Activated CD8-positive, alpha-beta memory T cell treated with anti-CD3 and anti-CD28 coated beads for 36 hours (primary cell): Measurements from ENCODE around the gene PSMD10. TPM values are rescaled to one million over a fixed set of nuclear protein-coding genes. Genes with fewer than 3 reads are reported as not detected.

Source experiments
- CTCF ChIA-PET: fragments of 350-600 bp; sonication (Branson Sonifier 250); formaldehyde crosslinking; loops from one replicate; lab custom pipeline; 2021; ENCODE audit warnings: antibody characterized with exemption; lab: Charles Lee
- POLR2A ChIA-PET: fragments of 350-600 bp; sonication (Branson Sonifier 250); formaldehyde crosslinking; loops from one replicate; lab custom pipeline; 2021; ENCODE audit warnings: antibody characterized with exemption; lab: Charles Lee
- total RNA-seq, 2 experiments: library from RNA; stranded (reverse); gene quantifications; one replicate each; pipeline ENCODE4 v1.2.3, GENCODE V29; 2021

The PSMD10 gene
- total RNA-seq, 2 experiments from 2014 or later, result 43.2 to 45.6 TPM

DNA sequence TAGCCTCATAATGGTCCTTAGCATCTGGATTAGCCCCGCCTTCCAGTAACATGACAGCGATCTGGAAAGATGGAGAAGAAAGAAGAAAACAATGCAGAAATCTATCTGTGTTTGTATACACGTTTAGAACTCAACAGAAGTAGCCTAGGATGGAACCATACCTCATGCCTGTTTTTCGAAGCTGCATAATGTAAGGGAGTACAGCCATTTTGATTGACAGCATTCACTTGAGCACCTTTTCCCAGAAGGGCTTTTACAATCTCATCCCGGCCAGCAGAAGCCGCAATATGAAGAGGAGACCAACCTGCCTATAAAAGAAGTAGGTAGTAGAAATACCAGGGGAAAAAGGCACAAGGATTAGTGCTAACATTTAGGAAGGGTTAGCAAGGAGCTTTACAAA, 3.5 kb downstream of the PSMD10 start:
- CTCF ChIA-PET, result no interaction called here

DNA sequence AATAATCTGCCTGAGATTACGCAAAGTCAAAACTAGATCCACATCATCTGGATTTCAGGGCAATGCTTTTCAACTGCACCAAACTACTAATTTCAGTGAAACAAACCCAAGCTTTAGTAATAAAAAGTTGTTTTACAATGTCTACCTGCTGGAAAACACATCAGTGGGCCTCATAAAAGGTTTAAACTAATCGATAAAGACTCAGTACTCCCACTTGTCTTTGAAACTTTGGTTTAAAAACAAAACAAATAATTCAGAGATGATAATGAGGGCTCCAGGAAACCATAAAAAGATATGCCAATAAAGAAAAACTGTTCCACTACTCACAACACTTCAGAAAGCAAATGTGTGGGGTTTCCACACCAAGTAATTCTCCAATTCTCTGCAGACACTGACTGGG, 10.2 kb downstream of the PSMD10 start:
- ChIA-PET POLR2A (no interaction called here), CTCF (interaction anchor here (0.7 kb wide), 1 partner anchor 9 kb away, joined by 3 read pairs; no protein-coding TSS in a partner anchor)

More for the DNA sequence above, 3.5 kb downstream of the PSMD10 start:
- POLR2A ChIA-PET, result no interaction called here

GRCh38 chrX:108072746-108073145, 18.6 kb downstream of the PSMD10 start:
- POLR2A ChIA-PET, result no interaction called here
- CTCF ChIA-PET, result interaction anchor here (1.1 kb wide), 1 partner anchor 9 kb away, joined by 3 read pairs; no protein-coding TSS in a partner anchor

- CTCF ChIA-PET, result no interaction called here
- POLR2A ChIA-PET, result no interaction called here
Observed at GRCh38 chrX:108071578-108071977, 19.8 kb downstream of the PSMD10 start.

DNA sequence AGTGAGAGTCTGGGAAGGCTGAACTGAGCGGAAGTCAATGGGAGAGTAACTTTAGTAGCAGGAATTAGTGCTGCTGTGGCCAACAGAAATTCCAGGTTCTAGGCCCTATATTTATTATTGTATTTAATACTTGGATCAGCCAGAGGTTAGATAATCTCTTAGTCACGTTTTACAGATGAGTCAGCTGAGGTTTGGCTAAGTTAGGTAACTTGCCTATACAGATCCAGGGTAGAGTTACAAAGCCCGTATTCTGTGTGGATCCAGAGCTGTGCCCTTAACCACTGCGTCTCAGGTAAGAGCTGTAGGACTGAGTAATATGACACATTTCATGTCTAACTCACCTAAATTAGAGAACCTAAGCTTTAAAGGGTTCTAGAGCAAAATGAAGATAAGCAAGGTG, 20.5 kb downstream of the PSMD10 start:
- CTCF ChIA-PET, result interaction anchor here (0.8 to 1.5 kb wide), 2 partner anchors 50 to 398 kb away, joined by 3 to 5 read pairs; no protein-coding TSS in a partner anchor
- POLR2A ChIA-PET, result interaction anchor here (0.6 kb wide), 1 partner anchor 329 kb away, joined by 3 read pairs; no protein-coding TSS in a partner anchor

DNA sequence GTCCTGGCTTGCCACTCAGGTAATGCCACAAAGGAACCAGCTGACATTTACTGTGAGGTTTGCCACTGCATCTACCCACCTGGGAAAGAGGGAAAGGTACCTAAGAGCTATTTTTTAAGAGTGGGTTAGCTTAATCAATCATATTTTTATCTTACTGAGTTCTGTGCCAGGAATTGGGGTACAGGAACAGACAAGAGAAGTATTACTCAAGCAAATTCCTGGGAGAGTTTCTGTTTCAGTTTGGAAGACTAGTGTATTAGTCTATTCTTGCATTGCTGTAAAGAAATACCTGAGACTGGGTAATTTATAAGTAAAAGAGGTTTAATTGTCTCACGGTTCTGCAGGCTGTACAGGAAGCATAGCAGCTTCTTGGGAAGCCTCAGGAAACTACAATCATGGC, 23.2 kb downstream of the PSMD10 start:
- POLR2A ChIA-PET, result no interaction called here
- CTCF ChIA-PET, result no interaction called here

GRCh38 chrX:108064613-108065012, 26.7 kb downstream of the PSMD10 start:
- POLR2A ChIA-PET, result no interaction called here
- CTCF ChIA-PET, result no interaction called here

GRCh38 chrX:108064001-108064400, 27.3 kb downstream of the PSMD10 start:
- ChIA-PET POLR2A (no interaction called here), CTCF (no interaction called here)

DNA sequence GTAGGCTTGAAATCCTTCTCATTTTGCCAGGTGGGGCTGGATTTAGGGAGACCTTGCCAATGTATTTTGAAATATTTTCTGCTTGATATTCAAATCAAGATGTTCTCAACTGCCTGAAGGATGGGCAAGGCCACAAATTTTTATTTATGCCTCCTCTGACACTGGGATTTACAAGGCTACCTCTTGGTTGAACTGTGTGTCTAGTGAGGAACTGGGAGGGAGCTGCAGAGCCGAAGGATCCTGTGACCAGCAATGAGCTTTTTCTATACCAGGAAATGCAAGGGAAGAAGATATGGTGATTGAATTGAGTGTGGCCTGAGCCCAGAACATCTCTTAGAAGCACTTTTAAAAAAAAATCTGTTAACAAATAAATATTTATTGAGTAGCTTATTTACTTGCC, 31.5 kb downstream of the PSMD10 start:
- CTCF ChIA-PET, result no interaction called here

GRCh38 chrX:108055546-108055945, 35.8 kb downstream of the PSMD10 start:
- CTCF ChIA-PET, result no interaction called here

More for the DNA sequence above, 31.5 kb downstream of the PSMD10 start:
- POLR2A ChIA-PET, result no interaction called here

GRCh38 chrX:108053218-108053617, 38.1 kb downstream of the PSMD10 start:
- POLR2A ChIA-PET, result no interaction called here
- CTCF ChIA-PET, result interaction anchor here (1.6 kb wide), 1 partner anchor 33 kb away, joined by 3 read pairs; no protein-coding TSS in a partner anchor

More at GRCh38 chrX:108055546-108055945, 35.8 kb downstream of the PSMD10 start:
- POLR2A ChIA-PET, result no interaction called here

DNA sequence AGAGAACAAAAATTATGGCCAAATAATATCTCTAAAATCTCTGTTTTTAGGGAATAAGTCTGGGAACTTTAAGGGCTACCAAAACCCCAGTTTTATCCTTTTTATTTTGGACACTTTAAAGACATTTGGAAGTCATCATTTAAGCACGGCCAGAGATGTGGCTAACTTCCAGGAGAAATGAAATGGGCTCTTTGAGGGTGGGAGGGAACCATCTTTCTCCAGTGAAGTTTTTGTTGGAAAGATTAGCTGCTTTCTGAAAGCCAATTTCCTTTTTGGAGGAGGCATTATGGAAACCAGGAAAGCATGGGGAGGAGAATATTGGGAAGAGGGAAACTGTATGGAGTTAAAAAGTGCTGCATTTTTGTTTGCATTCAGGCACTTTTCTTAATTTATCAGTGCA, 41.7 kb downstream of the PSMD10 start:
- CTCF ChIA-PET, result no interaction called here
- POLR2A ChIA-PET, result no interaction called here

- ChIA-PET POLR2A (no interaction called here), CTCF (no interaction called here)
Observed at GRCh38 chrX:108044554-108045256, 46.6 kb downstream of the PSMD10 start, which contains the start of gene VSIG1. Gene VSIG1, plus strand, starts transcription at chrX:108045065. Its CDS starts 66 bp downstream, at chrX:108045131.

DNA sequence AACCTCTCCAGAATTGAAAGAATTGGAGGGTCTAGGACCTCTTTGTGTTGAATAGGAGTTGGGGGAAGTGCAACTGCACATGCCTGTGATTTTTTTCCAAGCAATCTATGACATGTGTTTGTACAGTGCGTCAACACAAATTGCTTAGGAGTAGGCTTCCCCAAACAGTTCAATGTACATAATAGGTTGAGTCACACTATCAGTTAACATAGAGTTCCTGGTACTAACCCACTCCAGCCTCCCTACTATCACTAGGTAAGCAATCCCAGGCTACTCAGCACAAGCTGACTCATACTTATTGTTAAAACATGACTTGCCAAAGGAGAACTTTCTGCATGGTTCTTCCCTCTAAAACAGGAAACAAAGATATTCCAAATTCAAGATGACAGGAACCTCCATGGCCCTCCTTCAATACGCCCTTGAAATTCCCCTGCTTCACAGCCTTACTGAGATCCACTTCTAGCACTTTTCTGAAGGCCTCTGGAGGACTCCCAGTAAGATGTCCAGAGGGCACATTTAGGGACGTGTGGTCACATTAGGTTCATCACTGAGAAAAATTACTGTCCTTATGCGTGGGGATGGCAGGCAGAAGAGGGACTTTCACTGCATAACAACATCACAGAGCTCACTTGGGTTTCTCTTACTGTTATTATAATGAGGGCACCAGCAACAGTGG, 54.9 kb downstream of the PSMD10 start:
- ChIA-PET POLR2A (no interaction called here), CTCF (no interaction called here)

DNA sequence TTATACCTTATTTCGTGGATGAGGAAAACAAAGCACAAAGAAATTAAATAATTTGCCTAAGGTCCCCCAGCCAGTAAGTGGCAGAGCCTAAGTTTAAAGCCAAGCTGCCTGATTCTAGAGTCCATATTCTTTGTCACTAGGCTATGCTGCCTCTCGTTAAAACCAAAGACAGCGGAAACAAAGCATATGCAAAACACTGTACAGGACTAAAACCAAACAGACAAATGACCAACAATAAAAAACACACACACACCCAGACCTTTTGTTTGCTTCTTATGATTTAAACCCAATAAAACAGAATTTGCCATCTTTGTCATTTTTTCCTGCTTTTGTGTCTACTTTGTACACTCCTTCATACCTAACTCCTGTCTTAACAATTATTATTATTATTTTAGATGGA, 56.6 kb downstream of the PSMD10 start:
- ChIA-PET CTCF (no interaction called here), POLR2A (no interaction called here)

Other genes with a start within 250 kb of the PSMD10 start
- not detected for gene TEX13B, start 109.2 kb downstream of the PSMD10 start, total RNA-seq
- gene VSIG1, start 46.5 kb downstream of the PSMD10 start, total RNA-seq, result under 1 TPM; 0.67 to 0.74 TPM
- gene ATG4A, start 236 bp upstream of the PSMD10 start, total RNA-seq, result 1 to 10 TPM; 9.4 to 9.7 TPM